Measurements from ENCODE around the gene TMBIM4.
A peak's percentile ranks its signal among the peaks of the same experiment; 100 is the strongest.
"Not testable (repeated sequence)": the region's sequence is repeated elsewhere in the genome, so short reads cannot be mapped to it uniquely, and the experiment has no call there.

Gene TMBIM4, protein sequence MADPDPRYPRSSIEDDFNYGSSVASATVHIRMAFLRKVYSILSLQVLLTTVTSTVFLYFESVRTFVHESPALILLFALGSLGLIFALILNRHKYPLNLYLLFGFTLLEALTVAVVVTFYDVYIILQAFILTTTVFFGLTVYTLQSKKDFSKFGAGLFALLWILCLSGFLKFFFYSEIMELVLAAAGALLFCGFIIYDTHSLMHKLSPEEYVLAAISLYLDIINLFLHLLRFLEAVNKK

DNA sequence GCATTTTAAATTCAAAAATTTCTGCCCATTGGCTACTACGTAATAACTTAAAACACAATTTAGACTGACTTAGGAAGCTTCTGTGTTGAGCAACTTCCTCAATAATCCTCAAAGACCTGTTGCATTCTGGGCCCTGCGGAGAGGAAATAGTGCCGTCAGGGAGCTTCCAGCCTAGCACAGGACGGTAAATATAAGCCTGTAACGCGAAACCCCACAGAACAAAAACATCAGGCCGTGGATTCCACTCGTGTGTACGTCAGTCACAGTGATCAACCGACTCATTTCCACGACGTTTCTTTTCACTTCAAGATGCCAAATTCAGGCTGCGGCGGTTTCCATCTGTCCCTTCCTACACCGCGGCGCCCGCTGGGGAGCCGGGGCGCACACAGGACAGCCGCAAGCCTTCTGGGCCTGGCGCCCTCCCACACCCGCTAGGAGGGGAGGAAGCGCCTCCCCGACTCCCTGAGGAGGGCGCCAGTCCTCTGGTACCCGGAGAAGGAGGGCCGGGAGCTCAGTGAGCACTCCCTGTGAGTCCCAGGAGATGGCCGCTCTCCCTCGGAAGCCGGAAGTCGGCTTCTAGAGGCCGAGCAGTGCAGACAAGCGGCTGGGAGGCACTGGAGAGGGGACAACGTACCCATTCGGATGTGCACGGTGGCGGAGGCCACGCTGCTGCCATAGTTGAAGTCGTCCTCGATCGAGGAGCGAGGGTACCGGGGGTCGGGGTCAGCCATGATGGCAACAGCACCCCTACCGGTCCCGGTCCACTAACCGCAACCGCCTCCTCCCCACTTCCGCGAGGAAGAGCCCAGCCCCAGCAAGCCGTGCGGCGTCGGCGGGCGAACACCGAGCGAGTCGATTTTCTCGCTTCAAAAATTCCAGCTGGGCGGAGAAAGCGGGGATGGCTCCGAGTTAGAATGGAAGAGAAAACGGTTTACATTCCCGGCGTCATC lies at the start of gene TMBIM4:
TMBIM4 (minus strand) TSS at position 776 of the 950 bp plus-strand sequence; CDS start at position 731, 45 bp downstream.
- DNase-seq (ENCODE audit: low spot score): peak; percentile 93

DNA sequence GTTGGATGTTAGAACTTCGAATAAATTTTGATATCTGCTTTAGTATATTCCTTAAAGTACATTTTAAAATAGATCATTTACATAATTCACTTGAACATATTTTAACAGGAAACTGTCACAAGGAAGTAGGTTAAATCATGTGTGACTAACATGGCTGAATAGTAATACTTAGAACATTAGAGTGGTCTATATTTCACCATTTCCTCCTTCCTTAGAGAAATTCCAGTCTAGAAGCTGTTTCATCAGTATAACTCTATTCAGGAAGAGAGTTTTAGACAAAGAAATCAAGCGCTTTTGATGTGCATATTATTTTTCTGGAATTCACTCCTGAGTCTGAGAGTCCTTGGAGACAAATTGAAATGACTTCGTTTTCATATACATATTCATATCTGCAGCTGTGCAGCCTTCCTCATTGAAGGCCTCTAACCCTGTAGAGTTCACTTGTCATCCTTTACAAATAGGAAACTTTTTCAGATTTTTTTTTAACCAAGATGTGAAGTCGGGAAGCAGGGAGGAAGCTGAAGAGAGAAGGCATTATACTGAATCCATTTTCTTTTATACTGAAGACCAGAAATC lies 47.6 kb upstream of the TMBIM4 start:
- no peak for DNase-seq (ENCODE audit: low spot score)

DNA sequence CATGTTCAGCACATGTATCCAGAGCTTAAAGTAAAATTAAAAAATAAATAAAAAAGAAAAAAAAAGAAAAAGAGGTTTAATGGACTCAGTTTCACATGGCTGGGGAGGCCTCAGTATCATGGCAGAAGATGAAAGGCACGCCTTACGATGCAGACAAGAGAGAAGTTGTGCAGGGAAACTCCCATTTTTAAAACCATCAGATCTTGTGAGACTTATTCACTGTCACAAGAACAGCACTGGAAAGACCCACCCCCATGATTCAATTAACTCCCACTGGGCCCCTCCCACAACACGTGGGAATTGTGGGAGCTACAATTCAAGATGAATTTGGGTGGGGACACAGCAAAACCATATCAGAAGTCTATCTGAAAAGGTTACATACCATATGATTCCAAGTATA lies 43.2 kb upstream of the TMBIM4 start:
- DNase-seq (ENCODE audit: low spot score): not testable (repeated sequence)

DNA sequence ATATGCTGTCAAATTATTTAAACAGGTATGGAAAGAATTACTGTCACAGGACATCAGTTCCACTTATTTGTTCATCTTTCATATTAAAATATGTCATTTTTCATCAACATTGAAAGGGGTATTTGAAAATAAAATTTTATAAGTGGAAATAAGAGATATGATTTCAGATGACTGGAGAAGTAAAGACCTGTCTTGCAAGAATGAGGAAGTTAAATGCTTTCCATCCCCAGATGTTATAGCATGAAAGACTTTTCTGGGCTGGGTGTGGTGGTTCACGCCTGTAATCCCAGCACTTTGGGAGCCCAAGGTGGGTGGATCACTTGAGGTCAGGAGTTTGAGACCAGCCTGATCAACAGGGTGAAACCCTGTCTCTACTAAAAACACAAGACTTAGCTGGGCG lies 41.8 kb upstream of the TMBIM4 start:
- not testable (repeated sequence) for DNase-seq (ENCODE audit: low spot score)

DNA sequence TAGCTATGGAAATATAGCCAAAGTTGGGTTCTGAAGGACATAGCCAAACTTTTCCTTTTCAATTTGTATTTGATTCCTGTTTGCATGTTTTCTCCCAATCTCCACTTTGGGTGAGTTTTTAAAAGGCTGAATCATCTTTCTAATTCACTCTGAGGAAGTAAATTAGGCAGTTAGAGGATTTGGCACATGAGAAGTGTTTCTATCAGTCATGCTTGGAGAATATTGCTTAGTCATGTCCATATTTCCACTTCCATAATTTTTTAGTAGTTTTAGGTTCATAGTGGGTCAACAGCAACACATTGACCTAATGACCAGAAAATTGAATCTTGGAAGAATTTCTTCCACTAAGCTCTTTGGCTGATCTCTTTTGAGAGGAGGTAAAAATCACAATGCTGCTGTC lies 41.0 kb upstream of the TMBIM4 start:
- no peak for DNase-seq (ENCODE audit: low spot score)

DNA sequence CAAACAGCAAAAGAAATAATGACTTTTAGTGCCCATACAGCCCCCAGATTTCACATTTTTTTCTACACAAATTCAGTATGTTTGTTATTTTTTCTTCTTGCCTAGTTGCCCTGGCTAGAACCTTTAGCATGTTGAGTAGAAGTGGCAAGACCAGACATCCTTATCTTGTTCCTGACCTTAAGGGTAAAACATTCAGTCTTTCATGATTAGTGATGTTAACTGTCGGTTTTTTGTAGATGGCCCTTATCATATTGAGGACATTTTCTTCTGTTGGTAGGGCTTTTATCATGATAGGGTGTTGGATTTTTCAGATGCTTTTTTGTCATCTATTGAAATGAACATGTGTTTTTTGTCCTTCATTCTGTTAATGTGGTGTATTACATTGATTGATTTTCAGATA lies 36.3 kb upstream of the TMBIM4 start:
- no peak for DNase-seq (ENCODE audit: low spot score)

DNA sequence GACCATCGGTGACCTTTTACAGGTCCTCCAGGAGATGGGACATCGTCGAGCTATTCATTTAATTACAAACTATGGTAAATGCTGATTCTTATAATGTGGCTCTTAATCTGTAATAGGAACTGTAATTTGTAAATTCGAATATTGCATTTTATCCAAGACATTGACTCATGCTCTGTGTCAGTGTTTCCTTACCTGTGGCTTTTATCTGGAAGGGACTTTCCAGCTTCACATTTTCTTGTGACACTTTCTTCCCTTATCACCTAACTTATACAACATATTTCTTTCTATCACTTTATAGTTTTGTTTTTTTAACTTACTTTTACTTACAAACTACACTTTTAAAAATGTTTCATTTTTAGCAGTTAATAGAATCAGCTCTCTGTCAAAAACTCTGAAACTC lies 34.0 kb upstream of the TMBIM4 start:
- no peak for DNase-seq (ENCODE audit: low spot score)

DNA sequence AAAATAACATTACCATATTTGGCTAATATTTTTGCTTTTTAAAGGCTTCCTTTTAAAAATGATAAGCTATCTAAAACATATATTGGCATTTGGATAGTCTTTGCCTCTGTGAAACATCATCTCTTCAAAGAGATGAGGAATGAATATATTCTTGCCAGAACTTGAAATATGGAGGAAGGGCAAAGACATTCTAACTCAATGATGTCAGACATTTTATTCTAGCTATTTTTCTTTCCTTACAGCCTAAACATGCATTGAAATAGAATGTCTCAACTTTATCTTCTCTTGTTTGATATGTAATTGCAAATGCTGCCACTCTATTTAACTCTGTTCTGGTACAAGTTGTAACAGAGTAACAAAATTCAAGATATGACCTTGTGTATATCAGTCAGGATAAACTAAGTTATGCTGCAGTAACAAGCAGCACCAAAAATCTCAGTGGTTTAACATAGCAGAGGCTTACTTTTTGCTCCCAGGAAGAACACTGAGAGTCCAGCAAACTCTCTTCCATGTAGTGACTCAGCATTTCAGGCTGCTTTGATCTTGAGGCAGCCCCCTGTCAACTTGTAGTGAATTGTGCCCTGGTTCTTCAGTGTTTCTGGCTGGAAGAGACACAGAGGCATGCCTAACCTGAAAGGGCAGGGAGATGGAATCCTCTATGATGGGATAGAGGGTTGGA lies 30.2 kb upstream of the TMBIM4 start:
- no peak for DNase-seq (ENCODE audit: low spot score)

DNA sequence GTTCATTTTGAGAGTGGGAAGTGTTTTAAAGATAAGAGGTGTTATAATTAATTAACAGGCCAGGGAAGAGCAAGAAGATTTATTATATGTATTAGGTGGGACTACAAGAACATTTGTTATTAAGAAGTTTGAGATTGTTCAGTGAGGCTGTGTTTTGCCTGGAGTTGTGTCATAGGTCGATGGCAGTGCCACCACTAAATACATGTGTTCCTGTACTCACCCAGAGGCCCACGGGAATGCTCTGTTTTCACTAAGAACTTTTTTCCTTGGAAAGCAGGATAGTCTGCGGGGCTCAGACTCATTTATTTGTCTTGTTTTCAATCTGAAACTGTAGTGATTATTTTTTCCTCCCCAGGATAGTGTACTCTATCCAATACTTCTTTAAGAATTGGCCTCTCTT lies 29.3 kb upstream of the TMBIM4 start:
- no peak for DNase-seq (ENCODE audit: low spot score)

DNA sequence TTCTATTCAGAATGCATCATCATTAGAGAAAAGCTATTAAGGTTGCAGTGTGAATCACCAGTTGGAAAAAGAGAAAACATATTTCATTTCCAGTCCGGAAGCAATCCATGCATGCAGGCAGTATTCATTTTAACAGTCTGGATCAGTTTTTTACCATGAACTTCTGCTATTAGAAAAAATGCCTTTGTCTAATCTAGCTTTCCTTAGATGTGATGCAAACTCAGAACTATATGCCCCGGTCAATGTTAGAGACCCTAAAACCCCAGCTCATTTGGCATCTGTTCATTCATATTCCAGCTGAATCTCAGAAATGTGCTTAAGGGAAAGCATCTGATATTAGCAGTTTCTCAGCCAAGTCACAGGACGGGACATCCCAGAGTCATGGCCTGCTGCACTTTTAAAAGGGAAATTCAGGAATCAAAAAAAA lies 27.7 kb upstream of the TMBIM4 start:
- DNase-seq (ENCODE audit: low spot score): no peak

DNA sequence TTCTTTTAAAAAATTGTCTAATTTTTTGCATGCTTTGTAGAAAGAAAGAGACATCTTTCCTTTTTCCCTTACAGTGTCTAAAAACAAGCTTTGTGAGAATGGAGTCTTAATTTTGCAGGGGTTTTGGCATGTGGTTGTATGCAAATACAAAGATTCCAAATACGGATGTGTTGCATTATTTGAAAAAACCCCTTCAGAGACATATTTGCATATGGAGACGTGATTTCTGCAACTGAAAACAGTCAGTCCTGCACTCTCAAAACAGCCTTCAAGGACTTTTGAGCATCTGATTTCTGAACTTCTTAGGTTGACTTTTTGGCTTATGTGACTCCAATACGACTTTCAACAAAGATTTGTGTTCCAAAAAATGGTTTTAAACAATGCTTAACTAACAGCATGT lies 27.0 kb upstream of the TMBIM4 start:
- DNase-seq (ENCODE audit: low spot score): no peak

DNA sequence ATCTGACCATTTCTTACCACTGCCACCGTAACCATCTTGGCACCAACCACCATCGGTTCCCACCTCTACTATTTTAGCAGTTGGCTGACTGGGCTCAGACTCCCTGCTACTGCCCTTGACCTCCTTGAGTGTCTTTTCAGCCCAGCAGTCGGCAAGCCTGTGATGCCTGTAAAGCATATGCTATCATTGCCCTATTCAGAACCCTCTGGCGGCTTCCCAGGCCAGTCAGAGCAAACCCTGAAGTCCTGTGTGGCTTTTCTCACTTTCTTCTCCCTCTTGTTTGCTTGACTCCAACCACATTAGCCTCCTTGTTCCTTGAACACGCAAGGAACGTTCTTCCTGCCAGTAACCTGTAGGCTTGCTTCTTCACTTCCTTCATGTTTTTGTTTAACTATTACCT lies 25.4 kb upstream of the TMBIM4 start:
- no peak for DNase-seq (ENCODE audit: low spot score)

DNA sequence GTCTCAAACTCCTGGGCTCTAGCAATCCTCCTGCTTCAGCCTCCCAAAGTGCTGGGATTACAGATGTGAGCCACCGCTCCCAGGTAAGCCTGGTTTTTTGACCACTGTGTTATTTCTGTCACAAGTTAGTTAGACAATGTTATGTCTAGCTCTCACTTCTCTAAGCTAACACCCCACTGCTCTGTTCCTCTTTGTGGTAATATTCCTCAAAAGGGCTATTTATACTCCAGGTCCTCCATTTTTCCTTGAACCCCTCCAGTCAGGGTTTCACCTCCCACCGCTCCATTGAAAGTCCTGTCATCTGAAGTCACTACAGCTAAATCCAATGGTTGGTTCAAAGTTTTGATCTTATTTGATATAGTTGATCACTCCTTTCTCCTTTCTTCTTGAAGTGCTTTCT lies 24.3 kb upstream of the TMBIM4 start:
- no peak for DNase-seq (ENCODE audit: low spot score)

DNA sequence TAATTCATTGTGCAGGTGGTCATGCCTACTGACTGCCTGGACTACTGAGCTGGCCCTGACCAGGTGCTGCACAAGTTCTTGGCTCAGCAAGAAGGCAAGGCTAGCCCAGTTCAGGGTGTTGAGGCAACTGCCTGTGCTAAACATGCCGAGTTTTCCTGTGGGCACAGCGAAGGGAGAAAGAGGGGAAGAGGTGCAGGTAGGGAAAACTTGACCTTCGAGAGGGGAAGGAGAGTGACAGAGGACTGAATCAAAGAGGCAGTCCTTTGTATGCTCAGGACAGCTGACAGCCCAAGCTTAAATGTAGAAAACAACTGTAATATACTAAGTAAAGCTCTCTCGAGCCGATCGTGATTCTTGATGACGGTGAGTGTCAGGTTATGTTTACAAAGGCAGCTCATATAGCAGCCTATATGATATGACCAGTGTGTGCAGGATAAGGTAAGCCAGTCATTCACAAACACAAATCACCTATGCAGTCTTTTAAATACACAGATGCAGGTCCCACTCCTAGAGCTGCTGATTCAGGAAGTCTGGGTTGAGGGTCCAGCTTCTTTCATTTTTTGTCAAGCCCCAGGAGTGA lies 21.8 kb upstream of the TMBIM4 start:
- DNase-seq (ENCODE audit: low spot score): no peak

DNA sequence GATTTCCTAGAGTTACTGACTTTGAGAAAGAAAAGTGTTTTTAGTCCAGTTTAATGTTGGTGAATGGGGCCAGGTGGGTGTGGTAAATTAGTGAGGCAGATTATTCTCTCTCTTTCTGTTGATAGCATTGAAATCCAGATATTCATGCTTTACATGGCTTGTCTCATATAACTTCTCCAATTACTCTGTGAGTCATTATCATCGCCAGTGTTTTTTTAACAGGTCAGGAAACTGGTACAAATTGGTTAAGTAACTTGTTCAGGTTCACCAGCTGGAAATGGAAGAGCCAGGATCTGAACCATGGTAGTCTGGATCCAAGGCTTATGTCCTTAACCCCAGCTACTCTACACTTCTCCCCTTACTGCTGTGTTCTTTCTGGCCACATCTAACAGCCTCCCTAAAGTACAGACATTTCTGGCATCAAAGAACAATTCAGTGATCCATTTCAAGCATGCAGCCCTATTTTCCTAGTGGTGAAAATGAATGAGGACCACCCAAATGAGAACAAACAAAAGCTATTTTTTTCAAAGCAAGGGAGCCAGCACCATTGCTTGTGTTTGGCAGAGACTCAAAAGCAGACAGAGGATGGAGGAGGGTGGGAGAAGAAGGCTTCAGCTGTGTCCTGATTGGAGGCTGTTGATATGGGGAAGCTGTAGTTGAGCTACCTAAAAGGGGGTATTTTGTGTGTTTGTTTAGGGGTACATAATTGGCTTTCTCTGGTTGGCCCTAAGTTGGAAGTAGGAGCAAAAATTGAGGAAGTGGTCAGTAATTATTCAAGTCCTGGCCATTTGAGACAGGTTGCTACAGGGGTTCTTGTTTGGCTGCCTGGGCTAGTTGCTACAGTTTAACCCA lies 20.9 kb upstream of the TMBIM4 start:
- DNase-seq (ENCODE audit: low spot score): no peak

DNA sequence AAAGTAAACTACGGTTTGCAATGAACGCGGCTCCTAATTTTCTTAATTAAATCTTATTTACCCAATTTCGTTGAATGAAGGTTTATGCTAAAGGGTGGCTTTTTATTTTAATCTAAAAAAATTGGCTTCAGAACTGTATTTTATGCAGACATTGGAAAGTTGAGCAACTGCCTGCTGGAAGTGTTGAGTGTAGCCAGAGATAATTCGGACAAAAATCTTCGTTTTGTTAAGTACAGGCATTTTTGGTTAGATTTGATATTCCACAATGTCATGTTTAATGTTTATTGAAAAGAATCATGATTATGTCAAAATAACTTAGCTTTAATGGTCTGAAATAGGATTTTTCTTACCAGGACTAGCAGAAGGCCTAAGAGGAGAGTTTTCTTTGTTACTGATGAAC lies 20.1 kb upstream of the TMBIM4 start:
- no peak for DNase-seq (ENCODE audit: low spot score)

DNA sequence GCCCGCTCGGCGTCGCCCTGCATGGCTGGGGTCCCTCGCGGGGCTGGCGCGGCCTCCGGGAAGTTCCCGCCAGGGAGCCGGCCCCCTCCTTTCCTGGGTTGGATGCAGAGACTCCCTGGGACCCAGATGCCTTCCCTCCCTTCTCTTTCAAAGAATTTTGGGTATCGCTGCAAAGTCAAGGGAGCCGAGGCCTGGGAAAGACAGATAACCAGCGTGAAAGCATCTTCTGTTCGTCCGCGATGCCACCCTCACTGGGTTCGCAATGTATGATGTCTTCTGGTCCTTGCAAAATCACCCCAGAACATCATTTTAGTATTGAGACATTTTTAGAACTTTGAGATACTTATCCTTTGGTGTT lies 19.7 kb upstream of the TMBIM4 start:
- no peak for DNase-seq (ENCODE audit: low spot score)

DNA sequence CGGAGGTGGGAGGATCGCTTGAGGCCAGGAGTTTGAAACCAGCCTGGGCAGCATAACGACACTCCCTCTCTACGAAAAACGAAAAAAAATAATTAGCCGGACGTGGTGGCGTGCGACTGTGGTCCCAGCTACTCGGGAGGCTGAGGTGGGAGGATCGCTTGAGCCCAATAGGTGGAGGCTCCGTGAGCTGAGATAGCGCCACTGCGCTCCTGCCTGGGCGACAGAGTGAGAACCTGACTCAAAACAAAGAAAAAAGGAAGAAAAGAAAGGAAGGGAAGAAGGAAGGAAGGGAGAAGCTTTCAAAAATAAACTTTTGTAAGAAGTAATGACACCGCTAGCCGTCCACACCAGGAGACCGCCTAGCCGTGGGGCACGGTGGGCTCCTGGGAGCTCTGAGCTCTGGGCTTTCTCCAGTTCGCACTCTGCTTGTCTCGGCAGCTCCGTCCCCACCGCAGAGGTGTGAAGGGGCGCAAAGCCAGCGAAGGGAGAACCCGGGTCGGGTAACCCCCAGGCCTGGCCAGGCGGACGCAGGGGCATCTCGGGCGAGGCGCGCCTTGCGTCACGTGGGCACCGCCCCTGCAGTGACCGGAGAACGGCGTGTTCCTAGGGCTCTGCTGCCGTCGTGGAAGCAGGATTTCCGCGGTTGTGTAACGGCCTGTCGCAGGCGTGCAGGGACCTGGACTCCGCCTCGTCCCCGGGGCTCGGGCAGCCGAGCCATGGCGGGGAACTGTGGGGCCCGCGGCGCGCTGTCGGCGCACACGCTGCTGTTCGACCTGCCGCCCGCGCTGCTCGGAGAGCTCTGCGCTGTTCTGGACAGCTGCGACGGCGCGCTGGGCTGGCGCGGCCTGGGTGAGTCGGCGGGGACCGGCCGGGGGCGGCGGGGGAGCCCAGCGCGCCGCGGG lies 19.0 kb upstream of the TMBIM4 start, which contains the start of gene IRAK3:
IRAK3 (plus strand) TSS at position 631 of the 902 bp plus-strand sequence; CDS start at position 717, 86 bp downstream.
- DNase-seq (ENCODE audit: low spot score): no peak

DNA sequence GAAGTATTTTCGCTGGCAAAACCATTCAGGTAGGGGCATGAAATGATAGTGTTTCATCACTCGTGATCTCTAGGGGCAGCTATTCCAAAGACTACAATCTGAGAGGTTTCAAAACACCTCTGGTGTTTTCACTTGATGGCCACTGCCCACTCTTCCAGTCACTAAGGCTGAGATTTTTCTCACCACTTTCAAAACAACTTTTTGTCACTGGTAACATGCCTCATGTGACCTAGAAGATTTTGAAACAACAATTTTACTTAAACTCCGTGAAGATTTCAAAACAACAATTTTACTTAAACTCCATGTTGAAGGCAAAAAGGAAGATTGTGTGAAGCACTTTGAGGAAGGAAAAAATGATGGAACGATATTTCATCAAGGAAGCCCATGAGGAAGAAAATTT lies 18.0 kb upstream of the TMBIM4 start:
- no peak for DNase-seq (ENCODE audit: low spot score)

DNA sequence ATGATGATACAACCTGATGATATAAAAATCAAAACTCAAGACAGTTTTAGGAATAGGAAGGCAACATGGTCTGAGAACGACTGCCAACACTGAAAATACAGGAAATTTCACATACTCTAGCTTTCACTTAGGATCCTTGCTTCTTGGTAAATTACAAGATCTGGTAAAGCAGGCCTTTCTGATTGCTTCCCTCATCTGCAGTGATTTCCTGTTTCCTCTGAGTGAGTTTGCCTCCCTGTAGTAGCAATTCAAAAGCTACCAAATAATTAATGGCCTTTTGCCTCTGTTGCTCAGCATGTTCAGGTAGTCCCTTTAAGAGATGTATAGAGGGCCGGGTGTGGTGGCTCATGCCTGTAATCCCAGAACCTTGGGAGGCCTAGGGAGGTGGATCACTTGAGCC lies 17.2 kb upstream of the TMBIM4 start:
- DNase-seq (ENCODE audit: low spot score): no peak
